A549 (cell line): Measurements from ENCODE around the gene MEI1. TPM values are rescaled to one million over a fixed set of nuclear protein-coding genes. Genes with fewer than 3 reads are reported as not detected.

Experiments
- ATAC-seq, 2 experiments: fragments of 200-7000 bp in 1 of 2; fragments of >200 bp in 1 of 2; cut with Nextera tagmentation in 1 of 2; cut with Tn5 transposase in 1 of 2; 3 replicates each; pipeline versions ENCODE4 v1.8.0 to v1.9.1; 2018 to 2020; ENCODE audit warnings: mild to moderate bottlenecking in 1 of 2, moderate library complexity in 1 of 2
- CTCF ChIA-PET: fragments of 300-600 bp; sonication (Branson Sonifier 250); formaldehyde crosslinking; extraction: SDS; loops from one replicate; lab custom pipeline; 2021; ENCODE audit warnings: antibody characterized with exemption, inconsistent platforms; lab: Yijun Ruan, JAX
- POLR2A ChIA-PET: fragments of 350-600 bp; formaldehyde crosslinking; extraction: SDS; loops from one replicate; lab custom pipeline; 2021; ENCODE audit warnings: antibody characterized with exemption, inconsistent platforms; lab: Yijun Ruan, JAX
- DNase-seq, 2 experiments: peaks; one replicate each; pipeline versions ENCODE4 v3.0.0 to v3.0.0-alpha.2; 2011 to 2016; ENCODE audit warnings: low read depth in 1 of 2, low spot score in 1 of 2
- FAIRE-seq: peaks from 2 replicates; lab custom pipeline; 2011; peaks lifted over from hg19 to GRCh38; lab: Jason Lieb, UNC
- H3K27ac ChIP-seq, 2 experiments: fragments of >200 bp; sonication (Bioruptor Twin); formaldehyde crosslinking; 3 replicates each; pipeline ENCODE4 v1.5.1; 2016 to 2017
- H3K4me1 ChIP-seq: fragments of >200 bp; sonication (Bioruptor Twin); formaldehyde crosslinking; 3 replicates; pipeline ENCODE4 v1.6.1; 2016
- H3K4me2 ChIP-seq: fragments of >200 bp; sonication (Bioruptor Twin); formaldehyde crosslinking; 3 replicates; pipeline ENCODE4 v1.6.1; 2016
- H3K4me3 ChIP-seq: fragments of >200 bp; sonication (Bioruptor Twin); formaldehyde crosslinking; 3 replicates; pipeline ENCODE4 v1.5.1; 2016
- H3K9me3 ChIP-seq: fragments of >200 bp; sonication (Bioruptor Twin); formaldehyde crosslinking; 3 replicates; pipeline ENCODE4 v1.6.1; 2016
- CBX8 ChIP-seq: fragments of 200-600 bp; sonication (generic); IDR thresholded peaks from 2 replicates; pipeline ENCODE4 v1.6.1; 2016
- CHD2 ChIP-seq: fragments of 150-350 bp; IDR thresholded peaks from 2 replicates; pipeline ENCODE4 v1.6.1; 2014; ENCODE audit warnings: low read length; ENCODE audit not compliant: partially characterized antibody
- CHD4 ChIP-seq: fragments of 200-600 bp; sonication (generic); IDR thresholded peaks from 2 replicates; pipeline ENCODE4 v1.6.1; 2016; ENCODE audit warnings: antibody characterized with exemption, mild to moderate bottlenecking, borderline replicate concordance
- EHF ChIP-seq: fragments of 250-450 bp; sonication (Bioruptor Pico); IDR thresholded peaks from 2 replicates; pipeline ENCODE4 v1.5.0; 2020; ENCODE audit warnings: mild to moderate bottlenecking
- ELK1 ChIP-seq: fragments of 150-350 bp; IDR thresholded peaks from 2 replicates; pipeline ENCODE4 v1.6.1; 2014; ENCODE audit warnings: low read depth, mild to moderate bottlenecking, low read length
- ESRRA ChIP-seq: fragments of 150-350 bp; IDR thresholded peaks from 2 replicates; pipeline ENCODE4 v1.6.1; 2014; ENCODE audit warnings: mild to moderate bottlenecking, low read length, borderline replicate concordance
- FOSB ChIP-seq: fragments of 250-450 bp; sonication (Bioruptor Pico); IDR thresholded peaks from 2 replicates; pipeline ENCODE4 v1.5.0; 2020; ENCODE audit warnings: mild to moderate bottlenecking, moderate library complexity
- GATA3 ChIP-seq: IDR thresholded peaks from 2 replicates; pipeline ENCODE4 v1.6.1; 2012; ENCODE audit warnings: borderline replicate concordance
- HDAC2 ChIP-seq: fragments of 200-600 bp; sonication (generic); IDR thresholded peaks from 2 replicates; pipeline ENCODE4 v1.6.1; 2016
- HOXB13 ChIP-seq: fragments of 250-450 bp; sonication (Bioruptor Pico); IDR thresholded peaks from 2 replicates; pipeline ENCODE4 v1.5.0; 2020; ENCODE audit warnings: low read depth, mild to moderate bottlenecking, moderate library complexity
- HOXB5 ChIP-seq: fragments of 250-450 bp; sonication (Bioruptor Pico); IDR thresholded peaks from 2 replicates; pipeline ENCODE4 v1.5.0; 2020; ENCODE audit warnings: mild to moderate bottlenecking, moderate library complexity
- JUNB ChIP-seq: fragments of >200 bp; sonication (Bioruptor Twin); formaldehyde crosslinking; IDR thresholded peaks from 2 replicates; pipeline ENCODE4 v1.6.1; 2016
- KDM5A ChIP-seq: fragments of 200-600 bp; sonication (generic); IDR thresholded peaks from 2 replicates; pipeline ENCODE4 v1.6.1; 2016; ENCODE audit warnings: antibody characterized with exemption, mild to moderate bottlenecking
- MAFK ChIP-seq: fragments of 450-650 bp; IDR thresholded peaks from 2 replicates; pipeline ENCODE4 v1.6.1; 2014; ENCODE audit not compliant: partially characterized antibody
- MAZ ChIP-seq: fragments of 150-350 bp; IDR thresholded peaks from 2 replicates; pipeline ENCODE4 v1.6.1; 2014; ENCODE audit warnings: antibody characterized with exemption, low read depth, low read length, borderline replicate concordance
- MYC ChIP-seq: IDR thresholded peaks from 2 replicates; pipeline ENCODE4 v1.6.1; 2012; ENCODE audit warnings: mild to moderate bottlenecking, inconsistent platforms, low read length, improper control_type of control experiment, borderline replicate concordance
- NPAS2 ChIP-seq: fragments of 250-450 bp; sonication (Bioruptor Pico); IDR thresholded peaks from 2 replicates; pipeline ENCODE4 v1.8.0; 2022; ENCODE audit warnings: mild to moderate bottlenecking, moderate library complexity, borderline replicate concordance
- NR3C1 ChIP-seq: fragments of >200 bp; sonication (Bioruptor Twin); formaldehyde crosslinking; IDR thresholded peaks from 3 replicates; pipeline ENCODE4 v1.6.1; 2017
- POLR2A ChIP-seq: IDR thresholded peaks from 2 replicates; pipeline ENCODE4 v1.6.1; 2012; ENCODE audit warnings: mild to moderate bottlenecking, low read length
- POLR2AphosphoS2 ChIP-seq: conservative IDR thresholded peaks from 2 replicates; pipeline ENCODE4 v1.6.1; 2012; ENCODE audit warnings: low read length, improper control_type of control experiment, inconsistent platforms
- RFX5 ChIP-seq: fragments of 450-650 bp; IDR thresholded peaks from 2 replicates; pipeline ENCODE4 v1.7.1; 2014; ENCODE audit warnings: antibody characterized with exemption, mild to moderate bottlenecking, moderate library complexity
- RNF2 ChIP-seq: fragments of 200-600 bp; sonication (generic); IDR thresholded peaks from 2 replicates; pipeline ENCODE4 v1.6.1; 2016; ENCODE audit warnings: low read depth, mild to moderate bottlenecking, antibody characterized with exemption, moderate library complexity, borderline replicate concordance
- SMC3 ChIP-seq: fragments of >200 bp; sonication (Bioruptor Twin); formaldehyde crosslinking; IDR thresholded peaks from 3 replicates; pipeline ENCODE4 v1.6.1; 2018; ENCODE audit warnings: inconsistent platforms
- SREBF2 ChIP-seq: fragments of 450-650 bp; IDR thresholded peaks from 2 replicates; pipeline ENCODE4 v1.6.1; 2014; ENCODE audit warnings: mild to moderate bottlenecking, moderate library complexity
- ZC3H11A ChIP-seq: fragments of 450-650 bp; IDR thresholded peaks from 2 replicates; pipeline ENCODE4 v1.6.1; 2014; ENCODE audit warnings: antibody characterized with exemption, mild to moderate bottlenecking
- ZFP36 ChIP-seq: fragments of 450-650 bp; IDR thresholded peaks from 2 replicates; pipeline ENCODE4 v1.6.1; 2014; ENCODE audit warnings: borderline replicate concordance; ENCODE audit not compliant: partially characterized antibody
- ZSCAN20 ChIP-seq: fragments of 250-450 bp; sonication (Bioruptor Pico); IDR thresholded peaks from 2 replicates; pipeline ENCODE4 v1.8.0; 2022; ENCODE audit warnings: mild to moderate bottlenecking, moderate library complexity
- WGBS: methylation state at CpG from one replicate; pipeline ENCODE4 v1.1.6; 2017; ENCODE audit errors: missing lambda C conversion rate; 5-methylcytosine and 5-hydroxymethylcytosine counted together
- polyA plus RNA-seq, 4 experiments: library from polyadenylated mRNA; depleted of rRNA in 3 of 4; stranded (reverse); fragments of >200 nt; fragmentation: RNase III in 1 of 4; extraction: RNeasy Plus Mini Kit Qiagen cat#74134 plus additional on column Dnase treatment in 1 of 4; gene quantifications; 2 replicates in 3 of 4; 3 replicates in 1 of 4; pipeline ENCODE4 v1.2.3, GENCODE V29; 2011 to 2017
- TF ChIP-seq, protein P1 (sequence below): IDR thresholded peaks from 2 replicates; pipeline ENCODE4 v1.6.1; 2012
- TF ChIP-seq, protein P2 (sequence below): fragments of >200 bp; sonication (Bioruptor Twin); formaldehyde crosslinking; IDR thresholded peaks from 3 replicates; pipeline ENCODE4 v1.6.1; 2016
- TF ChIP-seq, protein P3 (sequence below): fragments of >200 bp; sonication (Bioruptor Twin); formaldehyde crosslinking; IDR thresholded peaks from 2 replicates; pipeline ENCODE4 v1.6.1; 2016

MEI1 gene
- polyA plus RNA-seq, 2 of the 4 experiments (the other 2 are of a cell fraction): 0.12 TPM; not detected in 1

- TF ChIP-seq, protein P1, sequence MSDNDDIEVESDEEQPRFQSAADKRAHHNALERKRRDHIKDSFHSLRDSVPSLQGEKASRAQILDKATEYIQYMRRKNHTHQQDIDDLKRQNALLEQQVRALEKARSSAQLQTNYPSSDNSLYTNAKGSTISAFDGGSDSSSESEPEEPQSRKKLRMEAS: no peak
- no peak for TF ChIP-seq KDM5A
Observed at GRCh38 chr22:41825376-41825775, 126.1 kb downstream of the MEI1 start (continued).

DNA sequence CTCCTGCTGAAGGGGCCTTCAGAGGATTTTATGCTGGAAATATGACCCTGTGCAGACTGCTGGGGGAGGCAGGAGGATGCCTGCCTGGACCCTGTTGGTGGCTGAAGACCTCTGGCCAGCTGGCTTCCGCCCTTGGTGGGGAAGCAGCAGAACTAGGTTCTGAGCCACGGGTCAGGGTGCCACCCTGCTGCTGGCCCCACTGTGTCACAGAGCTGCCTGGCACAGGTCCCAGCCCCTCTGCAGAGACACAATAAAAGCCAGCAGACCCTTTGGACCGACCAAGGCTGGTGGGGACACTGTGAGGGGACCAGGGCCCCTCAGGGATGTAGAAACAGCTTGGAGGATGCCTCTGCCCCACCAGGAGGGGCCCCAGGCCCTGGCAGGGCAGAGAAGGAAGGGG is 126.7 kb downstream of the MEI1 start:
- FAIRE-seq (no peak), DNase-seq (no peak), ATAC-seq (no peak)
- no CpG with 5 or more reads among the region's 3 CpGs for WGBS
- peaks cover 10% of the 10 kb centered on the region for H3K4me1 ChIP-seq
- H3K9me3 ChIP-seq: no peaks in the 10 kb centered on the region
- ChIA-PET POLR2A (no interaction called here), CTCF (interaction anchor here (0.9 to 3.1 kb wide), 3 partner anchors 31 to 129 kb away, joined by 4 to 12 read pairs (median 6); no protein-coding TSS in a partner anchor)
- H3K4me3 ChIP-seq: no peak overlapping the region
- no peak overlapping the region for H3K4me2 ChIP-seq
- no peak for TF ChIP-seq SREBF2
- no peak for TF ChIP-seq HOXB13 (CRISPR knock-in tag)
- no peak for TF ChIP-seq POLR2AphosphoS2
- TF ChIP-seq CBX8: no peak
- TF ChIP-seq GATA3: no peak
- TF ChIP-seq ZSCAN20 (CRISPR knock-in tag): no peak
- TF ChIP-seq POLR2A: no peak
- TF ChIP-seq HDAC2: no peak
- no peak for TF ChIP-seq EHF (CRISPR knock-in tag)
- TF ChIP-seq NR3C1: no peak
- TF ChIP-seq ZC3H11A: no peak
- TF ChIP-seq NPAS2 (CRISPR knock-in tag): no peak
- TF ChIP-seq SMC3: no peak
- TF ChIP-seq, protein P2, sequence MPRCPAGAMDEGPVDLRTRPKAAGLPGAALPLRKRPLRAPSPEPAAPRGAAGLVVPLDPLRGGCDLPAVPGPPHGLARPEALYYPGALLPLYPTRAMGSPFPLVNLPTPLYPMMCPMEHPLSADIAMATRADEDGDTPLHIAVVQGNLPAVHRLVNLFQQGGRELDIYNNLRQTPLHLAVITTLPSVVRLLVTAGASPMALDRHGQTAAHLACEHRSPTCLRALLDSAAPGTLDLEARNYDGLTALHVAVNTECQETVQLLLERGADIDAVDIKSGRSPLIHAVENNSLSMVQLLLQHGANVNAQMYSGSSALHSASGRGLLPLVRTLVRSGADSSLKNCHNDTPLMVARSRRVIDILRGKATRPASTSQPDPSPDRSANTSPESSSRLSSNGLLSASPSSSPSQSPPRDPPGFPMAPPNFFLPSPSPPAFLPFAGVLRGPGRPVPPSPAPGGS: no peak
- no peak for TF ChIP-seq MAZ
- no peak for TF ChIP-seq JUNB
- TF ChIP-seq, protein P1: no peak
- no peak for TF ChIP-seq ESRRA
- TF ChIP-seq RNF2: no peak
- no peak overlapping the region for H3K27ac ChIP-seq

- 85% methylated on average over 4 of the region's 11 CpGs for WGBS
- Histone ChIP-seq H3K27ac (no peak overlapping the region), H3K4me1 (peaks cover 11% of the 10 kb centered on the region), H3K4me3 (no peak overlapping the region), H3K4me2 (no peak overlapping the region), H3K9me3 (no peaks in the 10 kb centered on the region)
- FAIRE-seq (no peak), ATAC-seq (no peak), DNase-seq (no peak)
- TF ChIP-seq FOSB (no peak), MAFK (no peak), CHD4 (no peak), ZFP36 (no peak), MYC (no peak), JUNB (no peak), HOXB5 (CRISPR knock-in tag) (no peak), CHD2 (no peak), RFX5 (no peak), POLR2A (no peak), ESRRA (no peak), ZC3H11A (no peak), ELK1 (no peak)
- TF ChIP-seq, protein P3, sequence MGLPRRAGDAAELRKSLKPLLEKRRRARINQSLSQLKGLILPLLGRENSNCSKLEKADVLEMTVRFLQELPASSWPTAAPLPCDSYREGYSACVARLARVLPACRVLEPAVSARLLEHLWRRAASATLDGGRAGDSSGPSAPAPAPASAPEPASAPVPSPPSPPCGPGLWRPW: no peak
- CTCF ChIA-PET: interaction anchor here (1.5 to 3.1 kb wide), 2 partner anchors 31 to 114 kb away, joined by 6 to 12 read pairs; no protein-coding TSS in a partner anchor
- POLR2A ChIA-PET: no interaction called here
Observed at GRCh38 chr22:41826430-41827383, 127.4 kb downstream of the MEI1 start.
